Stimulated activated naive CD8-positive, alpha-beta T cell treated with anti-CD3 and anti-CD28 coated beads, Interleukin-15, amount 100 ng/mL, for 72 hours (primary cell): ENCODE measurements around the gene CDH6.
A peak's percentile ranks its signal among the peaks of the same experiment; 100 is the strongest.

ENCODE experiments used
- ATAC-seq: fragments of 150-1000 bp; cut with Tn5 transposase; 2 replicates; pipeline ENCODE4 v1.10.0; 2021; ENCODE audit warnings: mild to moderate bottlenecking, moderate library complexity
- DNase-seq, 2 donors: peaks; one replicate each; pipeline ENCODE4 v3.0.0; 2021 to 2022
- H3K27ac Mint-ChIP-seq, 2 donors: one replicate each; pipeline ENCODE4 v1.8.0; 2022; ENCODE audit warnings: mild to moderate bottlenecking in 2 of 2, mixed read lengths in 2 of 2, moderate library complexity in 2 of 2
- H3K27me3 Mint-ChIP-seq: one replicate; pipeline ENCODE4 v1.8.0; 2022; ENCODE audit warnings: mixed read lengths
- H3K4me1 Mint-ChIP-seq: one replicate; pipeline ENCODE4 v1.8.0; 2022; ENCODE audit warnings: mild to moderate bottlenecking, mixed read lengths
- H3K4me3 Mint-ChIP-seq, 2 donors: one replicate each; pipeline ENCODE4 v1.8.0; 2022; ENCODE audit warnings: mild to moderate bottlenecking in 2 of 2, mixed read lengths in 2 of 2, moderate library complexity in 1 of 2
- H3K9me3 Mint-ChIP-seq, 2 donors: one replicate each; pipeline ENCODE4 v1.8.0; 2022; ENCODE audit warnings: mixed read lengths in 2 of 2

CDH6 gene

GRCh38 chr5:31193591-31194467 is at the start of gene CDH6:
CDH6 (plus strand) TSS chr5:31193686; CDS start chr5:31267474, 73,788 bp downstream.
- H3K4me1 Mint-ChIP-seq: peaks cover 17% of the 10 kb centered on the region
- ATAC-seq: peak; percentile 33
- H3K4me3 Mint-ChIP-seq: peak within 1 kb of the TSS; percentile 11 to 35
- no peak for DNase-seq
- H3K27me3 Mint-ChIP-seq: peaks cover 61% of the 10 kb centered on the region
- H3K27ac Mint-ChIP-seq: no peak within 1 kb of the TSS
- peaks cover 0 to 5% of the 10 kb centered on the region in 2 donors for H3K9me3 Mint-ChIP-seq

DNA sequence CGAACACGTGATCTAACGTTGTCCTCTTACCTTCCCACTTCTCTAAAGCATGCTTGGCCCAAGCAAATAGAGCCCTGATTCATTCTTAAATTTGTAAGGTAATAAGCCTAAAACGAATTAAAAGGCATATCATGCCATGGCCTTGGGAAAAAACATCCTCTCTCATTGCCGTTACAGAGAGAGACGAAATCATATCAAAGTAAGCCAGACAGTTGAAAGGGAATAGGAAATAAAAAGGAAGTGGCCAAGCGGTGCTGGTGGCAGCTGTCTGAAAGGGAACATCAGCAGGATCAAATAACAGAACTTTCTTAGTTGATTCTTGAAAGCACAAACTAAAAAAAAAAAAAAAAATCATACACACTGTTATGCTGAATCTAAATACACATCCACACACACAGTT is 49.1 kb upstream of the CDH6 start:
- no peak for ATAC-seq
- Mint-ChIP-seq H3K27me3 (no peaks in the 10 kb centered on the region), H3K9me3 (peaks cover 0 to 4% of the 10 kb centered on the region in 2 donors)

GRCh38 chr5:31148959-31149475 is 44.5 kb upstream of the CDH6 start:
- H3K4me1 Mint-ChIP-seq: no peaks in the 10 kb centered on the region
- H3K9me3 Mint-ChIP-seq: peaks cover 0 to 4% of the 10 kb centered on the region in 2 donors
- no peak overlapping the region for H3K27ac Mint-ChIP-seq
- DNase-seq: no peak
- H3K4me3 Mint-ChIP-seq: no peak overlapping the region
- no peaks in the 10 kb centered on the region for H3K27me3 Mint-ChIP-seq
- no peak for ATAC-seq

More for the DNA sequence above, 49.1 kb upstream of the CDH6 start:
- Mint-ChIP-seq H3K4me3 (no peak overlapping the region), H3K27ac (no peak overlapping the region), H3K4me1 (no peaks in the 10 kb centered on the region)
- DNase-seq: no peak

DNA sequence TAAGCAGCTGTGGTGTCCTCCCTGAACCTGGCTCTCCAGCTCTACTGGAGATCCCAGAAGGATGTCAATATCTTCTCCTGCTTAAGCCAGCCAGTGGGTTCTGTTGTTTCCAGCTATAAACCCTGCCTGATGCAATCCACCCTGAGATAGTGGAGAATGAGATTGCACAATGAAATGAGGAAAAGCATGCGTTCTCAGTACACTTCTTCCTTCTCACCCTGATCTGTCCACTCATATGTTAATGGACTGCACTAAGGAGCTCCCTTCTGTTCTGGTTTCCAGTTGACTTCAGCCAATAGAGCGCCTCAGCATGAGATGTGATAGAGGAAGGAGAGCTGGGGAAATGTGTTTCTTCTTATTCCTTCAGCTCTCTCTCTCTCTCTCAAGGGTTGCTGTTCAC is 40.0 kb upstream of the CDH6 start:
- ATAC-seq: no peak

DNA sequence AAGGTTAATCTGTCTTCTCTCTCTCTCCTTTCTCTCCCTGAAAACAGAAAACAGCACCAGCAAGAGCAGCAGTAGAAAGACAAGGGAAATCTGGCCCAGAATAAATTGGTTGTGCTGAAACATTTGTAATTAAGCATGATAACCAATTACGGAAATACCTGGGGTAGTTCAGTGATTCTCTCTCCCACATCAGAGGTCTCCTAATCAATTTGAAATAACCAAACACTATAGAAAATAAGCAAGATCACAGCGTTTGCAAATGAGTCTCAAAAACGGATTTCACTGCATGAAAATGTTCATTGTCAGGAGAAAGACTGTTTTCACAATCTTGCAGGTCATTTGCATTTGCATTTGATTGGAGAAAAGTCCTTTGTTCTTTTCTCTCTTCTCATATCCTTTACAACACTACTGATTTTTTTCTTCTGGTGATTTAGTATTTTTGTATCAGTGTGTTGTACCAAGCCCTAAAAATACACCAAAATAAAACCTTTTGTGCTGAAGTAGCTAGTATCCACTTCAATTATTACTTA is 36.8 kb upstream of the CDH6 start:
- no peaks in the 10 kb centered on the region for H3K4me1 Mint-ChIP-seq
- DNase-seq (no peak), ATAC-seq (no peak)
- no peaks in the 10 kb centered on the region for H3K9me3 Mint-ChIP-seq
- H3K4me3 Mint-ChIP-seq: no peak overlapping the region
- H3K27me3 Mint-ChIP-seq: no peaks in the 10 kb centered on the region
- no peak overlapping the region for H3K27ac Mint-ChIP-seq

More for the DNA sequence above, 40.0 kb upstream of the CDH6 start:
- no peaks in the 10 kb centered on the region for H3K9me3 Mint-ChIP-seq
- no peak for DNase-seq
- H3K27ac Mint-ChIP-seq: no peak overlapping the region
- H3K27me3 Mint-ChIP-seq: no peaks in the 10 kb centered on the region
- no peak overlapping the region for H3K4me3 Mint-ChIP-seq
- no peaks in the 10 kb centered on the region for H3K4me1 Mint-ChIP-seq

GRCh38 chr5:31157720-31158119 is 35.8 kb upstream of the CDH6 start:
- Mint-ChIP-seq H3K27me3 (no peaks in the 10 kb centered on the region), H3K9me3 (no peaks in the 10 kb centered on the region), H3K4me3 (no peak overlapping the region), H3K4me1 (no peaks in the 10 kb centered on the region), H3K27ac (no peak overlapping the region)
- ATAC-seq (no peak), DNase-seq (no peak)

GRCh38 chr5:31158686-31159085 is 34.8 kb upstream of the CDH6 start:
- H3K4me3 Mint-ChIP-seq: no peak overlapping the region
- H3K27ac Mint-ChIP-seq: peak overlapping the region in 1 of 2 donors; percentile 8
- no peaks in the 10 kb centered on the region for H3K9me3 Mint-ChIP-seq
- no peak for ATAC-seq
- H3K4me1 Mint-ChIP-seq: no peaks in the 10 kb centered on the region
- H3K27me3 Mint-ChIP-seq: no peaks in the 10 kb centered on the region
- DNase-seq: no peak

- ATAC-seq: no peak
Observed at GRCh38 chr5:31161781-31162181, 31.7 kb upstream of the CDH6 start.

DNA sequence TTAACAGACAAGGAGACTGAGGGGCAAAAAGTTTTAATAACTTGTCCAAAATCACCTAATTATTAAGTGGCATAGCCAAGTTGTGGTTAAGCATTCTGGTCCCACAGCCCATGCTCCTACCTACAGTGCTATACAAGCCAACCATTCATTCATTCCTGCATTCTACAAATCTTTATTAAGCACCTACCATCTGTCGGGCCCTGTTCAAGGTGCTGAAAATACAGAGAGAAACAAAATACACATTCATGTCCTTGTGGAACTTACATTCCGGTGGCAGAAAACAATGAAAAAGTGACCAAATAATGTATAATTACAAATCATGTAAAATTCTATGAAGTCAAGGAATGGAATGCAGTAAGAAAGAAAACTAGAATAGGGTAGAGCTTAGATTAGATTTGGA is 27.8 kb upstream of the CDH6 start:
- Mint-ChIP-seq H3K4me1 (no peaks in the 10 kb centered on the region), H3K4me3 (no peak overlapping the region), H3K9me3 (no peaks in the 10 kb centered on the region), H3K27ac (no peak overlapping the region), H3K27me3 (no peaks in the 10 kb centered on the region)
- DNase-seq (no peak), ATAC-seq (no peak)

More at GRCh38 chr5:31161781-31162181, 31.7 kb upstream of the CDH6 start:
- Mint-ChIP-seq H3K9me3 (no peaks in the 10 kb centered on the region), H3K4me3 (no peak overlapping the region), H3K27me3 (no peaks in the 10 kb centered on the region), H3K27ac (no peak overlapping the region), H3K4me1 (no peaks in the 10 kb centered on the region)
- no peak for DNase-seq

DNA sequence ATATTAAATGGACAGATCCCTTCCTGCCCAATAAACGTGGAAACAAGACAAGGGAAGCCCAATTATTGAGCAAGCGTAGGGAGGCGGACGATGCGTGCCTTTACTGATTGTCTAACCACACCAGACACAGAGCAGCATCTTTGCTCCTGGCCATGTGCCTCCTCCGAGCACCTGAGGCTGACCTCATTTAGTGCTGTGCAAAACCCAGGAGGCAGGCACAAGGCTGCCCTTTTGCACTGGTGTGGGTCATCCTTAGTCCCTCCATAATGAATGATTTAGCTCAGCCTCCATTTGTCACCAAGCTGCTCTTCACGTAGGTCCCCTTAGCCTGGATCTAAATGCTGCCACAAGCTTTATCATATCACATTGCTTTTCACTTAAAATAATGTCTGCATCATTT is 24.1 kb upstream of the CDH6 start:
- ATAC-seq (no peak), DNase-seq (no peak)
- H3K9me3 Mint-ChIP-seq: no peaks in the 10 kb centered on the region
- no peaks in the 10 kb centered on the region for H3K4me1 Mint-ChIP-seq
- H3K27ac Mint-ChIP-seq: no peak overlapping the region
- H3K4me3 Mint-ChIP-seq: no peak overlapping the region
- H3K27me3 Mint-ChIP-seq: no peaks in the 10 kb centered on the region

DNA sequence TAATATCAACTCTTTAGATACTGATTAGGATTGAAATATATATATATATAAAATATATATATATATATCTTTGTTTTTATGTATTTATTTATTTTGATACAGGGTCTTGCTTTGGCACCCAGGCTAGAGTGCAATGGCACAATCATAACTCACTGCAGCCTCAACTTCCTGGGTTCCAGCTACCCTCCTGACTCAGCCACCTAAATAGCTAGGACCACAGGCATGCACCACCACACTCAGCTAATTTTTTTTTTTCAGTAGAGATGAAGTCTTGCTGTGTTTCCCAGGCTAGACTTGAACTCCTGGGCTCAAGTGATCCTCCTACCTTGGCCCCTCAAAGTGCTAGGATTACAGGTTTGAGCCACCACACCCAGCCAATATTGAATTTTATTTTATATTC is 20.6 kb upstream of the CDH6 start:
- Mint-ChIP-seq H3K27ac (no peak overlapping the region), H3K27me3 (no peaks in the 10 kb centered on the region), H3K4me1 (no peaks in the 10 kb centered on the region), H3K4me3 (no peak overlapping the region), H3K9me3 (peaks cover 0 to 3% of the 10 kb centered on the region in 2 donors)
- ATAC-seq (no peak), DNase-seq (no peak)

DNA sequence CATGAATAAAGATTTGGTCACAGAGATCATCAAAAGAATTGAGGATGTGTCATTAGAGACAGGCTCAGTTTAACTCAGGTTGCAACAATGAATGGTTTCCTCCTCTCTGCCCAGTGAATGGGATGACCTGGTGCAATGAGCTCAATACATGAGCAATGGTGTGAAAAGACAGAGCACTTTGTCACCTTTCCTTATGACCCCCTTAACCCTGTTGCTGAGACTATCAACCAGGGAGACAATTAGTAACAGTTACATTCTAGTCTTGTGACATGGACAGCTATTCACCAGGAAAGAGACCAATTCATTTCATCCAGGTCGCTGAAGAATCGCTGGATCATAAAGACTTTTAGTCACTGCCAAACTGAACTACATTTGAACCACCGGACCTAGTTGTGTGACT is 19.9 kb upstream of the CDH6 start:
- ATAC-seq: no peak
- H3K4me3 Mint-ChIP-seq: no peak overlapping the region
- H3K4me1 Mint-ChIP-seq: no peaks in the 10 kb centered on the region
- H3K27me3 Mint-ChIP-seq: no peaks in the 10 kb centered on the region
- no peak for DNase-seq
- no peak overlapping the region for H3K27ac Mint-ChIP-seq
- H3K9me3 Mint-ChIP-seq: peaks cover 0 to 8% of the 10 kb centered on the region in 2 donors

GRCh38 chr5:31181376-31181987 is 12.0 kb upstream of the CDH6 start:
- peaks cover 0 to 8% of the 10 kb centered on the region in 2 donors for H3K9me3 Mint-ChIP-seq

GRCh38 chr5:31182136-31182535 is 11.3 kb upstream of the CDH6 start:
- no peaks in the 10 kb centered on the region for H3K27me3 Mint-ChIP-seq
- H3K9me3 Mint-ChIP-seq: peaks cover 0 to 8% of the 10 kb centered on the region in 2 donors
- no peak overlapping the region for H3K4me3 Mint-ChIP-seq
- DNase-seq (no peak), ATAC-seq (no peak)
- H3K27ac Mint-ChIP-seq: no peak overlapping the region
- H3K4me1 Mint-ChIP-seq: no peaks in the 10 kb centered on the region

More at GRCh38 chr5:31181376-31181987, 12.0 kb upstream of the CDH6 start:
- Mint-ChIP-seq H3K4me3 (no peak overlapping the region), H3K27me3 (no peaks in the 10 kb centered on the region), H3K4me1 (no peaks in the 10 kb centered on the region), H3K27ac (no peak overlapping the region)
- no peak for ATAC-seq
- DNase-seq: no peak

DNA sequence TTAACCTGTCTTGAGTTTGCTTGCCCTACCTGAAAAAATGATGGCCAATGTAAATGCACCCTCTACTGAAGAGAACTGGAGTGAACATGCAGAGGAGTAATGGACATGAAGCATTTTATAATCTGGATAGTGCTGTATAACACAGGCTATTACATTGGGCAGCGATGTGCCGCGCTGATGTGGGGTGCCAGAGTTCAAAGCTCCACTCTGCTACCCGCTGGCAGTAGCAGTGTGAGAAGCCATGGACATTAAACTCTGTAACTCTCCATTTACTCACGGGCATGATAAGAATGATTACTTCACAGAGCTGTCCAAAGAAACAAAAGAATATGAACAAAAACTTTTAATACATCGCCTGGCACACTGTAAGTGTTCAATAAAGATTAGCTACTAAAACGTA is 7.5 kb upstream of the CDH6 start:
- Mint-ChIP-seq H3K4me1 (no peaks in the 10 kb centered on the region), H3K4me3 (no peak overlapping the region), H3K9me3 (no peaks in the 10 kb centered on the region), H3K27me3 (no peaks in the 10 kb centered on the region), H3K27ac (no peak overlapping the region)
- DNase-seq: no peak
- no peak for ATAC-seq
